ENCODE results near the gene DENND2A.

The DENND2A gene

DNA sequence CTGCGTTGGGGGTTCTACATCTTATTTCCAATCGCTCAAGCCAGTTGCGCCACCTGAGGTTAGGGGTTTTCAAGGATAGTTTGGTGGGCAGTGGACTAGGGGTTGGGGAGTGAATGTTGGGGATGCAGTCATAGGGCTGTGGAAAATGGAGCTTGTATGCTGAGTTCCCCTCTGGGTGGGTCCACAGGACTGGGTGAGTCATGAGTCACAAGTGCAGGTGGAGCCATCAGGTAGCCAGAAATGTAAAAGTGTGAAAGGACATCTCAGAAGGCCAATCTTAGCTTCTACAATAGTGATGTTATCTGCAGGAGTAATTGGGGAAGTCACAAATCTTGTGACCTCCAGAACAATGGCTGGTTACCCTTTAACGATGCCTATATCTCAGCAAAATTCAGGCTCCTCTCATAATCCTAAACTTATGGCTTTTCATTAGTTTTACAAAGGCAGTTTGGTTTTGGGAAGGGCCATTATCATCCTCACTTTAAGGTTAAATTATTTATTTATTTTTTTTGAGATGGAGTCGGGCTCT is 143.3 kb downstream of the DENND2A start:
- FAIRE-seq: no peak
- no peak for DNase-seq (ENCODE audit: insufficient read length, low spot score)
- TF ChIP-seq SPI1 (IDR thresholded peaks at IDR 0.05; ENCODE audit: low read depth, low read length): no peak

DNA sequence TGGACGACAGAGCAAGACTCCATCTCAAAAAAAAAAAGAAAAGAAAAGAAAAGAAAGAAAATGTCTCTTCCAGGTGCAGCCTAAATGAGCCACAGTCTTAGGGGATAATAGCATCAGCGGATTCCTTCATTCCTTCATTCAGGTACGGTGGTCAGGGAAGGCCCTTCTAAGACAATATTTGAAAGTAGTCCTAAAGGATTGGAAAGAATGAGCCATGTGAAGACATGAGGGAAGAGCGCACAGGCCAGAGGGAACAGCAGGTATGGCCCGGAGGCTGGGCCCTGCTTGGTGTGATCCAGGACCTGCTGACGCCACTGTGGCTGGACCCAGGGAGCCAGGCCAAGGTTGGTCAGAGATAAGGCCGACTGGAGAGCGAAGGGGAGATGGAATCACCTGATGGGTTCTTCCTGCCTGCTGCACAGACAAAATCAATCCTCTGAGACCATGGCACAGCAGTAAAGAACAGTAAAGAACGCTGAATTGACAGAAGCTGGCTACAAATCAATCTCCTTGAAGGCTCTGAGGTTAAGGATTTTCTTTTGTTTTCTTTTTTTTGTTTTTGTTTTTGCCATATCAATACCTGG is 145.0 kb downstream of the DENND2A start:
- DNase-seq (ENCODE audit: insufficient read length, low spot score) (no peak), FAIRE-seq (no peak)
- TF ChIP-seq PAX5 (IDR thresholded peaks at IDR 0.05; ENCODE audit: insufficient read depth, low read length, severe bottlenecking) (no peak), POU2F2 (IDR thresholded peaks at IDR 0.05; ENCODE audit: low read depth, low read length) (no peak), POLR2A (IDR thresholded peaks at IDR 0.05; ENCODE audit: low read depth, low read length) (no peak)

DNA sequence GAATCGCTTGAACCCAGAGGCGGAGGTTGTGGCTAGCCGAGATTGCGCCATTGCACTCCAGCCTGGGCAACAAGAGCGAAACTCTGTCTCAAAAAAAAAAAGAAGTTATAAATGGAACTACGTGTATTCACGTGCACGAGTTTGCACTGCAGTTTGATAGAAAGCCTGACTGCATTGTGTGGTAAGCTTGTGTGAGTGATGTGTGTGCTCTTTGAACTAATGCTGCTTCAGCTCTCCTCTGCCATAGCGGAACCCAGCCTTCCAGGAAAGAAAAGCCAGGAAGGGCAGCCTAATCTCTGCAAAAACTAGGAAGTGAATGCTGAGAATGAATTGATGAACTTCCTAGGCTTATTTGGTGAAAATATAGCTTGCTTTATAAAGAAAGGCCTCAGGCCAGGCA is 145.7 kb downstream of the DENND2A start:
- FAIRE-seq: no peak
- DNase-seq (ENCODE audit: insufficient read length, low spot score): no peak
- TF ChIP-seq POLR2A (IDR thresholded peaks at IDR 0.05; ENCODE audit: low read depth, low read length): no peak
- TF ChIP-seq TAF1 (IDR thresholded peaks at IDR 0.05; ENCODE audit: low read depth, low read length): no peak
- no peak for TF ChIP-seq PAX5 (IDR thresholded peaks at IDR 0.05; ENCODE audit: insufficient read depth, low read length, severe bottlenecking)
- no peak for TF ChIP-seq POU2F2 (IDR thresholded peaks at IDR 0.05; ENCODE audit: low read depth, low read length)
- TF ChIP-seq POLR2AphosphoS5 (IDR thresholded peaks at IDR 0.05; ENCODE audit: low read depth, low read length): no peak
- no peak for TF ChIP-seq SPI1 (IDR thresholded peaks at IDR 0.05; ENCODE audit: low read depth, low read length)

DNA sequence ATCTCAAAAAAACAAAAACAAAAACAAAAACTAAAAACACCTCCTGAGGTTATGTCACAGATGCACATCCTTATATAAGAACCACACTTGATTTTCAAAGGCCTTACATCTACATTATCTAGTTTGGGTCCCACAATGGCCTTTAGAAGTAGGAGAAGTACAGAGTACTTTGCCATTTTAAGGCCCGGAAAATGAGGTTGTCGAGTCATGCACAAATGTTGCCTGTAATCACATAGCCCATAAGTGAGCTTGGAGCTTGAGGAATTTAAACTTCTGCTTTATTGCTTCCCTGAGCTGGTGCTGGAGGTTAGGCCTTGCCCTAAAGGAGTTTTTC is 151.6 kb downstream of the DENND2A start:
- no peak for TF ChIP-seq POLR2A (IDR thresholded peaks at IDR 0.05; ENCODE audit: low read depth, low read length)
- TF ChIP-seq TAF1 (IDR thresholded peaks at IDR 0.05; ENCODE audit: low read depth, low read length): no peak
- no peak for TF ChIP-seq PAX5 (IDR thresholded peaks at IDR 0.05; ENCODE audit: insufficient read depth, low read length, severe bottlenecking)
- TF ChIP-seq POU2F2 (IDR thresholded peaks at IDR 0.05; ENCODE audit: low read depth, low read length): no peak
- TF ChIP-seq SPI1 (IDR thresholded peaks at IDR 0.05; ENCODE audit: low read depth, low read length): no peak
- no peak for FAIRE-seq
- DNase-seq (ENCODE audit: insufficient read length, low spot score): no peak

DNA sequence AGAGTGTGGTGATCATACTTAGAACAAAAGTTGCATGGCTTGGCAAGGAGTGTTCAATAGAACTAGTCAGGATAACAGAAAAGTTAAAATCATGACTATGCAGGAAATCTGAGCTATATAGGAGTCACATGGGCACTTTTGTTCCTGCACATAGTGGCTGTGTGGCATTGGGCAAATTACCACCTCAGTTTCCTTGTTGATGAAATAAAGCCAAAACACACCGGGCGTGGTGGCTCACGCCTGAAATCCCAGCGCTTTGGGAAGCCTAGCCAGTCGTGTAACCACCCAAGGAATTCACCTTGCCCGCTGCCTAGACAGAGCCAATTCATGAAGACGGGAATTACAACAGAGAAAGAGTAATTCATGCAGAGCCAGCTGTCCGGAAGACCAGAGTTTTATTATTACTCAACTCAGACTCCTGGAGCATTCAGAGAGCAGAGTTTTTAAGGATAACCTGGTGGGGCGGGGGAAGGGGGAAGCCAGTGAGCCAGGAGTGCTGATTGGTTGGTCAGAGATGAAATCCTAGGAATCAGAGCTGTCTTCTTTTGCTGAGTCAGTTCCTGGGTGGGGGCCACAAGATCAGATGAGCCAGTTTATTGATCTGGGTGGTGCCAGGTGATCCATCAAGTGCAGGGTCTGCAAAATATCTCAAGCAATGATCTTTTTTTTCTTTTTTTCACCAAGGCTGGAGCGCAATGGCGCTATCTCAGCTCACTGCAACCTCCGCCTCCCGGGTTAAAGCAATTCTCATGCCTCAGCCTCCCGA is 154.9 kb downstream of the DENND2A start:
- DNase-seq (ENCODE audit: insufficient read length, low spot score): no peak
- TF ChIP-seq POU2F2 (IDR thresholded peaks at IDR 0.05; ENCODE audit: low read depth, low read length): no peak
- TF ChIP-seq PAX5 (IDR thresholded peaks at IDR 0.05; ENCODE audit: insufficient read depth, low read length, severe bottlenecking): no peak
- TF ChIP-seq TAF1 (IDR thresholded peaks at IDR 0.05; ENCODE audit: low read depth, low read length): no peak
- TF ChIP-seq POLR2AphosphoS5 (IDR thresholded peaks at IDR 0.05; ENCODE audit: low read depth, low read length): no peak
- no peak for TF ChIP-seq POLR2A (IDR thresholded peaks at IDR 0.05; ENCODE audit: low read depth, low read length)
- TF ChIP-seq SPI1 (IDR thresholded peaks at IDR 0.05; ENCODE audit: low read depth, low read length): no peak
- no peak for FAIRE-seq

DNA sequence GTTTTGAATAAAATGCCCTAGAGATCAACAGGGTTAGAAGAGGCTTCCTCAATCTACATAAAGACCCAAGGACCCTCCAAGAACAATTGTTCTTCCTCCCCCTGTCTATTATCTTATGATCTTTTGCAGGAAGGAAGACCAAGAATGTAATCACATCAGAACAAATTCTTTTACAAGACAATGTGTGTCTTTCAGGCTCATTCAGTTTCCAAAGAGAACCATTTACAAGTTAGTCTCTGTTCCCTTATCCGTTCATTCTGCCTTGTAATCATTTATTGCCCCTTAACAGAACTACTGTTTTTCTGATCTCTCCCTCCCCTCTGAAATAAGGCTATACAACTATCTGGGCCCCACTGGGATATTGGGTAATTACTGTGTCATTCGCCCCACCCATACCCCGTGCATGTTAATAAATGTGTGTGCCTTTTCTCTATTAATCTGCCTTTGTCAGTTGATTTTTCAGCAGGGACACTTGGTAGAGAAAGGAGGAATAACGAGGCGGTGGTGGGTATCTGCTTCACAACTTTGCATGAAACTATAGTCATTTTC is 155.6 kb downstream of the DENND2A start:
- TF ChIP-seq SPI1 (IDR thresholded peaks at IDR 0.05; ENCODE audit: low read depth, low read length): no peak
- TF ChIP-seq POLR2AphosphoS5 (IDR thresholded peaks at IDR 0.05; ENCODE audit: low read depth, low read length): no peak
- TF ChIP-seq TAF1 (IDR thresholded peaks at IDR 0.05; ENCODE audit: low read depth, low read length): no peak
- TF ChIP-seq POLR2A (IDR thresholded peaks at IDR 0.05; ENCODE audit: low read depth, low read length): no peak
- TF ChIP-seq POU2F2 (IDR thresholded peaks at IDR 0.05; ENCODE audit: low read depth, low read length): no peak
- TF ChIP-seq PAX5 (IDR thresholded peaks at IDR 0.05; ENCODE audit: insufficient read depth, low read length, severe bottlenecking): no peak

DNA sequence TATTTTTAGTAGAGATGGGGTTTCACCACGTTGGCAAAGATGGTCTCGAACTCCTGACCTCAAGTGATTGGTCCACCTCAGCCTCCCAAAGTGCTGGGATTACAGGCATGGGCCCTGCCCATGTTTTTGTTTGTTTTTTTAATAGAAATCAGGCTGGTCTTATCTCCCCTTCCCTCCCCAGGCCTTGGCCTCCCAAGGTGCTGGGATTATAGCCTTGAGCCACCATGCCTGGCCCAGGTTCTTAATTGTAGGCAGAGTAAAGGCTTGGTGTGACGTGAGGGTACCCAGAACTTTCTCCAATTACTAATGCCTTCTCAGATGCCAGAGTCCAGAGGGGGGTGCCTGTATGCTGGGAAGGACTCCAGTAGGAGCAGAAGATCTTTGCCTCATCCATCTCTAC is 156.1 kb downstream of the DENND2A start:
- DNase-seq (ENCODE audit: insufficient read length, low spot score): no peak
- no peak for TF ChIP-seq SPI1 (IDR thresholded peaks at IDR 0.05; ENCODE audit: low read depth, low read length)
- TF ChIP-seq TAF1 (IDR thresholded peaks at IDR 0.05; ENCODE audit: low read depth, low read length): no peak
- TF ChIP-seq POLR2AphosphoS5 (IDR thresholded peaks at IDR 0.05; ENCODE audit: low read depth, low read length): no peak
- no peak for TF ChIP-seq PAX5 (IDR thresholded peaks at IDR 0.05; ENCODE audit: insufficient read depth, low read length, severe bottlenecking)
- TF ChIP-seq POU2F2 (IDR thresholded peaks at IDR 0.05; ENCODE audit: low read depth, low read length): no peak
- TF ChIP-seq POLR2A (IDR thresholded peaks at IDR 0.05; ENCODE audit: low read depth, low read length): no peak
- no peak for FAIRE-seq

More for the DNA sequence above, 155.6 kb downstream of the DENND2A start:
- FAIRE-seq (no peak), DNase-seq (ENCODE audit: insufficient read length, low spot score) (no peak)

DNA sequence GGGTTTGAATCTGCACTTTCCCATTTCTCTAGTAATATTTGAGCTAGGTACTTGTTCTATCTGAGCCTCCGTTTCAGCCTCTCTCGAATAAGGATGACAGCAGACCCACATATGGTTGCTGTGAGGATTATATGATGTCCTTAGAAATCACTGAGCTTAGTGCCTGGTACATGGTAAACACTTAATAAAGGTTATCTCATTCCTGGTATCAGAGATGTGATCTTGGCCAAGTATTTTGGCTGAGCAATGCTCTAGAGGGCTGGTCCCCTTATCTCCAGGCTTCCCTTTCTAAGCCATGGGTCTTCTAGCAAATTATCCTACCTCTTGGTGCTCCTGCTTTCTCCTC is 160.9 kb downstream of the DENND2A start:
- DNase-seq (ENCODE audit: insufficient read length, low spot score) (peak; percentile 16), FAIRE-seq (no peak)
- TF ChIP-seq POLR2AphosphoS5 (IDR thresholded peaks at IDR 0.05; ENCODE audit: low read depth, low read length) (no peak), POU2F2 (IDR thresholded peaks at IDR 0.05; ENCODE audit: low read depth, low read length) (no peak)

DNA sequence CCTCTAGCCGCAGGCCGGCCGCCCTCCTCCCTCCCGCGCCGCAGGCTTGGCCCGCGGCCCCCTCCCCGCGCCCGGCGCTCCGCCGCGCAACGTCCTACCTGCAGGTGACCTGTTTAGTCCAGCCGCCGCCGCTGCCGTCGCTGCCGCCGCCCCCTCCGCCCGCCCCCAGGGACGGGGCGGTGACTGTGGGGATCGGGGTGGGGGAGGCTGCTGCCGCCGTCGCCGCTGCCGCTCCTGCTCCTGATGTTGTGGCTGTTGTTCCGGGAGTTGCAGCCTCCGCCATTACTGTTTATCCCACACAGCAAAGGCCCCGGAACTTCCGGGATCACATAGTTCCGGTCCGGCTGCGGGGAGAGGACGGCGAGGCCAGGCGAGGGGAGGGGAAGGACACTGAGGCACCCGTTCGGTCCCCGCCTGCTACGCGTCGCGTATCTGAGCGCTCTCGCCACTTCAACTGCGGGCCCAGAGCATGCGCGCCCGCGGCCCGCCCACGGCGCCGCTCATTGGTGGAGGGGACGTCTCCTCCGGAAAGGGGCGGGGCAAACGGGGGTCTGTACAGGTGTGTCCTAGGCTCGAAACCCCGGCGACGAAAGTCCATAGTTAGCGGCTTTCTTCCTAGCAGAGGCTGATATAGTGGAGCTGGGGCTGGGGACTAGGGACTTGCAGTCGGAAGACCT is 161.4 kb downstream of the DENND2A start, which contains the start of gene MKRN1:
Gene MKRN1 (minus strand): TSS at position 444 of the 677 bp plus-strand sequence. CDS start 161 bp downstream, at position 283.
- TF ChIP-seq TAF1 (IDR thresholded peaks at IDR 0.05; ENCODE audit: low read depth, low read length) (peak; percentile 64), SPI1 (IDR thresholded peaks at IDR 0.05; ENCODE audit: low read depth, low read length) (no peak), PAX5 (IDR thresholded peaks at IDR 0.05; ENCODE audit: insufficient read depth, low read length, severe bottlenecking) (no peak), POLR2AphosphoS5 (IDR thresholded peaks at IDR 0.05; ENCODE audit: low read depth, low read length) (peak; percentile 51; the same call in 1 of the 2 replicates), POU2F2 (IDR thresholded peaks at IDR 0.05; ENCODE audit: low read depth, low read length) (no peak), POLR2A (IDR thresholded peaks at IDR 0.05; ENCODE audit: low read depth, low read length) (peak; percentile 57)
- peak; percentile 91 for DNase-seq (ENCODE audit: insufficient read length, low spot score)
- FAIRE-seq: peak; percentile 91
